Measurements from ENCODE around the gene LRRC28. TPM values are rescaled to one million over a fixed set of nuclear protein-coding genes. Genes with fewer than 3 reads are reported as not detected.

Gene LRRC28
- total and polyA plus RNA-seq, 2 donors (not counting 1 experiment from before 2014, with no cell fraction given) = 20.1 to 23.8 TPM

DNA sequence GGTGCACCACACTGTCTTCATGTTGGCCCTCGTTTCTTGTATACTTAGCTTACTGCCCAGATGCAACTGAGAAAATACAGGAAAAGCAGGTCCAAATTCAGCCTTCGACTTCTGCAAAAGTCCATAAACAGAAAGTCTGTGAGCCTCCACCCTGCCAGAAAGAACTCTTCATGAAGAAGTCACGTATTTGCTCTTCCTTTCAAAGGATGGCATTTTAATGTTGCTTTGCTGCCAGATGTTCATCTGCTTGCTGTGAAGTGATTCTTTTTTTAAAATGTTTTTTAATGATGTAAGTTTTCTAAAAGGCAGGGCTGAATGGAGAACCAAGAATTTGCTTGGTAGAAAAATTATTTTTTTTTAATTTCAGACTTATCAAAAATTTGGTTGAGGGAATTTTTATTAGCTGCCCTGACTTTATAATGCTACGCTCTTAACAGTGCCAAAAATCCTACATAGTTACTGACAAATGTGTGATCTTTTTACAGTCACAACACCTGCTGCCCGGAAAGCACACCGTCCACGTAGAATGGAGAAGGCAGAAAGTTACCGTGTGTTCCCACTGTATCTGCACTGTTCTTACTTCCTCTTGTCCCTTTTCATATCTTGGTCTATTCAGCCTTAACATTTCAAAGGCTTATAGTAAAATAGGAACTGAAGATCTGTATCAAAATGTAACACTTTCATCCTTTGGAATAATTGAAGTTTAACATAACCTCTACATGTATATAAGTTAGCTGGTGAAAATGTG lies 136.3 kb downstream of the LRRC28 start:
- Histone ChIP-seq H2AFZ (ENCODE audit: low read length) (no peak overlapping the region), H3K4me3 (replicated peaks in 1 of 4; ENCODE audit: control extremely low read depth in 1 of 4, insufficient read depth in 1 of 4, low read depth in 3 of 4, low read length in 4 of 4) (no peak overlapping the region), H3K79me2 (ENCODE audit: control insufficient read depth, insufficient read depth, low read length) (no peaks in the 10 kb centered on the region), H3K36me3 (ENCODE audit: control insufficient read depth, insufficient read depth, low read length) (no peaks in the 10 kb centered on the region), H4K20me1 (ENCODE audit: control insufficient read depth, extremely low read depth, insufficient read depth, low read length) (no peaks in the 10 kb centered on the region), H3K4me2 (ENCODE audit: extremely low read depth, insufficient read depth, low read length) (no peak overlapping the region), H3K27ac (ENCODE audit: insufficient read depth, low read length) (no peak overlapping the region), H3K27me3 (ENCODE audit: control insufficient read depth, insufficient read depth, low read length) (no peaks in the 10 kb centered on the region), H3K9me3 (ENCODE audit: control insufficient read depth, insufficient read depth, low read depth, low read length) (no peaks in the 10 kb centered on the region), H3K4me1 (ENCODE audit: control insufficient read depth, extremely low read depth, insufficient read depth, low read length) (peaks cover 3% of the 10 kb centered on the region), H3K9ac (ENCODE audit: insufficient read depth, low read length) (no peak overlapping the region)
- no peak for DNase-seq (ENCODE audit: low read depth in 2 of 2)
- TF ChIP-seq EZH2 (IDR thresholded peaks at IDR 0.05; ENCODE audit: low read length, missing control alignments) = no peak
- TF ChIP-seq, protein P1, sequence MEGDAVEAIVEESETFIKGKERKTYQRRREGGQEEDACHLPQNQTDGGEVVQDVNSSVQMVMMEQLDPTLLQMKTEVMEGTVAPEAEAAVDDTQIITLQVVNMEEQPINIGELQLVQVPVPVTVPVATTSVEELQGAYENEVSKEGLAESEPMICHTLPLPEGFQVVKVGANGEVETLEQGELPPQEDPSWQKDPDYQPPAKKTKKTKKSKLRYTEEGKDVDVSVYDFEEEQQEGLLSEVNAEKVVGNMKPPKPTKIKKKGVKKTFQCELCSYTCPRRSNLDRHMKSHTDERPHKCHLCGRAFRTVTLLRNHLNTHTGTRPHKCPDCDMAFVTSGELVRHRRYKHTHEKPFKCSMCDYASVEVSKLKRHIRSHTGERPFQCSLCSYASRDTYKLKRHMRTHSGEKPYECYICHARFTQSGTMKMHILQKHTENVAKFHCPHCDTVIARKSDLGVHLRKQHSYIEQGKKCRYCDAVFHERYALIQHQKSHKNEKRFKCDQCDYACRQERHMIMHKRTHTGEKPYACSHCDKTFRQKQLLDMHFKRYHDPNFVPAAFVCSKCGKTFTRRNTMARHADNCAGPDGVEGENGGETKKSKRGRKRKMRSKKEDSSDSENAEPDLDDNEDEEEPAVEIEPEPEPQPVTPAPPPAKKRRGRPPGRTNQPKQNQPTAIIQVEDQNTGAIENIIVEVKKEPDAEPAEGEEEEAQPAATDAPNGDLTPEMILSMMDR (conservative IDR thresholded peaks at IDR 0.05 in 1 of 2, IDR thresholded peaks at IDR 0.05 in 1 of 2; ENCODE audit: low read depth in 1 of 2, low read length in 2 of 2) = no peak

DNA sequence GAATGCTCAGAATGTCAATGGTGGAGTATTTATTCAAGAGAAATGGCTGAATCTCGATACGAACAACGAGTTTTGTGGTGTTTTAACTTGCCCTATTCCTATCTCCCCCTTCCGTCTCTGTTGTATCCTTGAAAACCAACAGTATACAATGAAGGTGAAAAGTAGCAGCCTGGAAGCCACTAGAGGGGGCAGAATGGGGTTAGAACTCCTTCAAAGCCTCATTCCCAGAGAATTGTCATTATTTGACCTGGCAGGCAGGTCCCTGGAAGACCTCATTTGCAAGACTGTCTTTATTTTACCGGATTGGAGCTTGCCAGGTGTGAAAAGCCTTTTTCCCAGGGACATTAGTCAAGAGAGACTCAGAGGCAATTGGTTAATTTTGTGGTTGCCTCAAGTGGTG lies 139.4 kb downstream of the LRRC28 start:
- no peaks in the 10 kb centered on the region for H3K9me3 ChIP-seq (ENCODE audit: control insufficient read depth, insufficient read depth, low read depth, low read length)
- no peaks in the 10 kb centered on the region for H4K20me1 ChIP-seq (ENCODE audit: control insufficient read depth, extremely low read depth, insufficient read depth, low read length)
- no peak overlapping the region for H3K27ac ChIP-seq (ENCODE audit: insufficient read depth, low read length)
- no peaks in the 10 kb centered on the region for H3K36me3 ChIP-seq (ENCODE audit: control insufficient read depth, insufficient read depth, low read length)
- no peak for DNase-seq (ENCODE audit: low read depth in 2 of 2)
- no peaks in the 10 kb centered on the region for H3K27me3 ChIP-seq (ENCODE audit: control insufficient read depth, insufficient read depth, low read length)
- no peaks in the 10 kb centered on the region for H3K4me1 ChIP-seq (ENCODE audit: control insufficient read depth, extremely low read depth, insufficient read depth, low read length)
- H2AFZ ChIP-seq (ENCODE audit: low read length) = no peak overlapping the region
- H3K4me2 ChIP-seq (ENCODE audit: extremely low read depth, insufficient read depth, low read length) = no peak overlapping the region
- no peak overlapping the region for H3K4me3 ChIP-seq (replicated peaks in 1 of 4; ENCODE audit: control extremely low read depth in 1 of 4, insufficient read depth in 1 of 4, low read depth in 3 of 4, low read length in 4 of 4)
- no peak for TF ChIP-seq EZH2 (IDR thresholded peaks at IDR 0.05; ENCODE audit: low read length, missing control alignments)
- TF ChIP-seq, protein P1 (conservative IDR thresholded peaks at IDR 0.05 in 1 of 2, IDR thresholded peaks at IDR 0.05 in 1 of 2; ENCODE audit: low read depth in 1 of 2, low read length in 2 of 2) = peak in 1 of 2 donors; percentile 5
- no peak overlapping the region for H3K9ac ChIP-seq (ENCODE audit: insufficient read depth, low read length)
- H3K79me2 ChIP-seq (ENCODE audit: control insufficient read depth, insufficient read depth, low read length) = no peaks in the 10 kb centered on the region

- Histone ChIP-seq H4K20me1 (ENCODE audit: control insufficient read depth, extremely low read depth, insufficient read depth, low read length) (no peaks in the 10 kb centered on the region), H3K27ac (ENCODE audit: insufficient read depth, low read length) (no peak overlapping the region), H3K9ac (ENCODE audit: insufficient read depth, low read length) (no peak overlapping the region), H3K9me3 (ENCODE audit: control insufficient read depth, insufficient read depth, low read depth, low read length) (no peaks in the 10 kb centered on the region), H3K36me3 (ENCODE audit: control insufficient read depth, insufficient read depth, low read length) (no peaks in the 10 kb centered on the region), H2AFZ (ENCODE audit: low read length) (no peak overlapping the region), H3K4me1 (ENCODE audit: control insufficient read depth, extremely low read depth, insufficient read depth, low read length) (no peaks in the 10 kb centered on the region), H3K79me2 (ENCODE audit: control insufficient read depth, insufficient read depth, low read length) (no peaks in the 10 kb centered on the region), H3K4me2 (ENCODE audit: extremely low read depth, insufficient read depth, low read length) (no peak overlapping the region), H3K4me3 (replicated peaks in 1 of 4; ENCODE audit: control extremely low read depth in 1 of 4, insufficient read depth in 1 of 4, low read depth in 3 of 4, low read length in 4 of 4) (no peak overlapping the region), H3K27me3 (ENCODE audit: control insufficient read depth, insufficient read depth, low read length) (no peaks in the 10 kb centered on the region)
- no peak for DNase-seq (ENCODE audit: low read depth in 2 of 2)
- no peak for TF ChIP-seq EZH2 (IDR thresholded peaks at IDR 0.05; ENCODE audit: low read length, missing control alignments)
- TF ChIP-seq, protein P1 (conservative IDR thresholded peaks at IDR 0.05 in 1 of 2, IDR thresholded peaks at IDR 0.05 in 1 of 2; ENCODE audit: low read depth in 1 of 2, low read length in 2 of 2) = no peak
These were observed 142.4 kb downstream of the LRRC28 start for GRCh38 chr15:99393641-99394040.
